NCI-H526 (cell line): ENCODE measurements around the gene PDCD1.
"Not testable (repeated sequence)": the region's sequence is repeated elsewhere in the genome, so short reads cannot be mapped to it uniquely, and the experiment has no call there.

Source experiments
- DNase-seq, 2 experiments: peaks; one replicate each; lab custom pipeline; 2025; lab: John Stamatoyannopoulos, UW

PDCD1 gene

GRCh38 chr2:241858206-241859016 is at the start of gene PDCD1:
TSS of gene PDCD1 (minus strand) at chr2:241858894. CDS start at chr2:241858838, 56 bp downstream.
- peak in 1 of 2 experiments; percentile 40 for DNase-seq

- not testable (repeated sequence) for DNase-seq
Observed at GRCh38 chr2:241907831-241908230, 49.1 kb upstream of the PDCD1 start.

- peak in 1 of 2 experiments; percentile 60 for DNase-seq
Observed at GRCh38 chr2:241906826-241907570, 48.3 kb upstream of the PDCD1 start.

- DNase-seq: not testable (repeated sequence)
Observed at GRCh38 chr2:241906378-241906770, 47.7 kb upstream of the PDCD1 start.

- no peak for DNase-seq
Observed at GRCh38 chr2:241905716-241906377, 47.2 kb upstream of the PDCD1 start.

- no peak for DNase-seq
Observed at GRCh38 chr2:241904791-241905710, 46.4 kb upstream of the PDCD1 start.

GRCh38 chr2:241904011-241904718 is 45.5 kb upstream of the PDCD1 start:
- DNase-seq: no peak

GRCh38 chr2:241903121-241904010 is 44.7 kb upstream of the PDCD1 start:
- no peak for DNase-seq

- no peak for DNase-seq
Observed at GRCh38 chr2:241902357-241902991, 43.8 kb upstream of the PDCD1 start.

- peak in 1 of 2 experiments; percentile 24 for DNase-seq
Observed at GRCh38 chr2:241901500-241902351, 43.0 kb upstream of the PDCD1 start.

GRCh38 chr2:241901018-241901380 is 42.3 kb upstream of the PDCD1 start:
- no peak for DNase-seq

GRCh38 chr2:241900251-241901017 is 41.7 kb upstream of the PDCD1 start:
- no peak for DNase-seq

- DNase-seq: peak; percentile 43 to 70
Observed at GRCh38 chr2:241898463-241899270, 40.0 kb upstream of the PDCD1 start.

GRCh38 chr2:241897231-241897916 is 38.7 kb upstream of the PDCD1 start:
- no peak for DNase-seq

GRCh38 chr2:241896746-241897201 is 38.1 kb upstream of the PDCD1 start:
- DNase-seq: no peak
